Right ventricle myocardium inferior (tissue), 1 donor: Measurements from ENCODE around the gene TMEM101. TPM values are rescaled to one million over a fixed set of nuclear protein-coding genes. Genes with fewer than 3 reads are reported as not detected.
"Not testable (repeated sequence)": the region's sequence is repeated elsewhere in the genome, so short reads cannot be mapped to it uniquely, and the experiment has no call there.

Experiments used
- ATAC-seq: fragments of 200-7000 bp; cut with Tn5 transposase; one replicate; pipeline ENCODE4 v1.9.1; 2020; ENCODE audit warnings: mild to moderate bottlenecking, moderate library complexity
- DNase-seq: peaks from one replicate; pipeline ENCODE4 v3.0.0; 2021; ENCODE audit errors: missing footprints
- intact Hi-C: fragments of 100-400 bp; cut with DNase I; formaldehyde crosslinking; loops from one replicate; pipeline ENCODE4 v1.11.0; 2022
- total RNA-seq: library from RNA; stranded (reverse); fragmentation: NEBNext Ultra II Directional; extraction: Animal tissue kit (Norgen Biotek cat#: 25700); gene quantifications from one replicate; pipeline ENCODE4 v1.2.1, GENCODE V29; 2021
- donor health status: DM: no; HTN: yes; CAD: no; lungs with severe emphysema.

Gene TMEM101
- total RNA-seq, 1 donor from 2014 or later = 21.5 TPM

GRCh38 chr17:44005527-44006271 is 9.1 kb downstream of the TMEM101 start:
- intact Hi-C loops = loop anchor here (2.0 to 5.0 kb wide), 3 partner anchors 37 to 162 kb away; no protein-coding TSS in a partner anchor
- DNase-seq (peak; percentile 75), ATAC-seq (no peak)

DNA sequence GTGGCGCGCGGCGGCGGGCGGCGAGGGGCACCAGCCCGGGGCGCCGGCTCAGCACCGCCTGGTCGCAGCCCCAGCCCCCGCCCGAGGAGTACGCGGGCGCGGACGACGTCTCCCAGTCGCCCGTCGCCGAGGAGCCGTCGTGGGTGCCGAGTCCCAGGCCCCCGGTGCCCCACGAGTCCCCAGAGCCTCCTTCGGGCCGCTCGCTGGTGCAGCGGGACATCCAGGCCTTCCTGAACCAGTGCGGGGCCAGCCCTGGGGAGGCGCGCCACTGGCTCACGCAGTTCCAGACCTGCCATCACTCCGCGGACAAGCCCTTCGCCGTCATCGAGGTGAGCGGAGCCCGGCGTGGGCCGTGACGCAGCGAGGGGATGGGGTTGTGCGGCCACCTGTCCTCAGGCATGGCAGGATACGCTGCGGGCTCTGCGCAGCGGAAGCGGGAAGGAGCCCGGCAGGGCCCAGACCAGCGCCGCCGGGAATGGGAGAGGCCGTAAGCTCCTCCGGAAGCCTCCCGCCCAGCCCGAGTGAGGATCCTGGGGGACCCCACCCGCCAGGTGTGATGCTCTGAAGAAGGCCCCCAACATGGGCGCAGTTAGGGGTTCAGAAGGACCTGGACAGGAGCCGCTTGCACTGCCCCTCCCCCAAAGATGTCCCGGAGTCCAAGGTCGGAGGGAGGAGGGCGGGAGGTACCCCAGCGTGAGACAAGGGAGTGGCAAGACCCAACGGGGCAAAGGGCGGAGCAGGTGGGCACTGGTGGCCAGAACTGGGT is 9.8 kb downstream of the TMEM101 start:
- DNase-seq (no peak), ATAC-seq (no peak)
- intact Hi-C loops = loop anchor here (5.0 kb wide), 2 partner anchors 37 to 162 kb away; no protein-coding TSS in a partner anchor

DNA sequence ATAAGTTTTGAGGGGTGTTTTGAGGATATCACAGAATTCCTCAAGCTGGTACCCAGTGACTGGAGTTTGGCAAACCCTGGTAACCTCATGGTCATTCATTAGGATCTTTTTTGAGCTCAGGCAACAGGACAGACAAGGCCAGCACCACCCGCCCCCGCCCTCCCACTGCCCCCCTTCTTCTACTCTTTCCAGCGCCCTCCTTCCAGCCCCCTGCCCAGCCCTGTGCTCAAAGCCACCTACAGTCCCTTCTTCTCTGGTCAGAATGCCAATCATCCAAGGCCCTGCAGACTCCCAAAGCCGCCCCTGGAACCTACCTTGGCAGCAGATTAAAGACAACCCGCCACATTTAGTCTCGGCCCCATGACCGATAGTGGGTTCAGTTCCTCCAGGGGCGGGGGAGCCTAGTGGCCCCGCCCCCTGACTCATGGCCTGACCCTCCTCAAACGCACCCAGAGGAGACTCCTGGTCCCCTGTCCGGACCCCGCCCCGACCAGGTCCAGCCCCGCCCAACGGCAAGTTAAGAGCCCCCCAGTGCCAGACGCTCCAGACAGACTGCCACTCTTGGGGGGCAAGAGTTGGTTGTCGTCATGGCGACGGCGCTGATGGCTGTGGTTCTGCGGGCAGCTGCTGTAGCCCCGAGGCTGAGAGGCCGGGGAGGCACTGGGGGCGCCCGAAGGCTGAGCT is 10.5 kb downstream of the TMEM101 start, which contains the start of gene NAGS:
Gene NAGS (plus strand): TSS at position 546 of the 684 bp plus-strand sequence. CDS start 42 bp downstream, at position 588.
- ATAC-seq (no peak), DNase-seq (no peak)
- intact Hi-C loops = no loop called here

DNA sequence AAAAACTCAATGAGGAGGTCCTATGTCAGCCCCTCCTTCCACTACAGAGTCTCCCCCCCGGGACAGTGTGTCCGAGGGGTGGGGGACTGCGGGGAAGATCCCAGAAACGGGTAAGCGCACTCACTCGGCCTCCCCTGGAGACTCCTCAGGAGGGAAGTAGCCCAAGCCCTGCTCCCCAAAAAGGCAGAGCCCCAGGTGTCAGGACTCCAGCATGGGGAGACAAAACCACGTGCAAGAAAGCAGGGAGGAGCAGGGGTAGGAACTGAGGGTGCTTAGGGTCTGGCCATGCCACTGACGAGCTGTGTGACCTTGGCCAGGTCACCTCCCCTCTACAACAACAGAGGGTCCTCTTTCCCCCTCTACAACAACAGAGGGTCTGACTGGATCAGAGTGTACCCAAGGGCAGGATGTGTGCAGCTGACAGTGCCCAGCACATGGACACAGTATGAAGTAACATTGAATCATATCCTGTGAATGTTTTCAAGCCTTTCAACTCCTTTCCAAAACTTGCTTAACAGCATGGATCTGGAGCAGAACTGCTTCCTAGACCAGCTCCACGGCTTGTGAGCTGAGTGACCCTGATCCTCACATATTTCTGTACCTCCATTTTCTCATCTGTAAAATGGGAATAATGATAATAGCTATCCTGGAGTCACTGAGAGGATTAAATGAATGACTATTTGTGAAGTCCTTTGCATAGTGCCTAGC is 12.5 kb downstream of the TMEM101 start:
- intact Hi-C loops = no loop called here
- ATAC-seq = no peak
- DNase-seq = no peak

DNA sequence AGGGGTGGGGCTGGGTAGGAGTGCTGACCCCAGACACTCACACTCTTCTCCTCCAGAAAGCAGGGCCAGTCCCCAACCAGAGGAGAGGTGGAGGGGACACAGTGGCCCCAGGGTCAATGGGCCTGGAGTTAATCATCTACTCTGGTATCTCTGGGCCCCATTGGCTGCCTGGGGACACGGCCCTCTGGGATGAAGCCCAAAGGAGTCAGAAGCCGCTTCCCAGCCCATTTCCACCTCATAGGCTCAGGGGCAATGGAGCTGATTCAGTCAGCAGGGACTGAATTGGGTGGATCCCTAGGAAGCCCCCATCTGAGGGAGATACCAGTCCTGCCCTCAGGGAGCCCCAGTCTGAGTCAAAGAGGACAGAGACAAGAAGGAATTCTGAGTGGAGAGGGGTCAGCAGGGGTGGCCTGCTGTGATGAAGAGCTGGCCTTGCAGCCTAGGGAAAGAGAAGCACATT is 13.3 kb downstream of the TMEM101 start:
- intact Hi-C loops = no loop called here
- no peak for DNase-seq
- ATAC-seq = no peak

GRCh38 chr17:44000871-44001460 is 13.8 kb downstream of the TMEM101 start:
- intact Hi-C loops = no loop called here
- no peak for ATAC-seq
- no peak for DNase-seq

GRCh38 chr17:44000141-44000860 is 14.5 kb downstream of the TMEM101 start:
- DNase-seq = no peak
- intact Hi-C loops = no loop called here
- ATAC-seq = no peak

DNA sequence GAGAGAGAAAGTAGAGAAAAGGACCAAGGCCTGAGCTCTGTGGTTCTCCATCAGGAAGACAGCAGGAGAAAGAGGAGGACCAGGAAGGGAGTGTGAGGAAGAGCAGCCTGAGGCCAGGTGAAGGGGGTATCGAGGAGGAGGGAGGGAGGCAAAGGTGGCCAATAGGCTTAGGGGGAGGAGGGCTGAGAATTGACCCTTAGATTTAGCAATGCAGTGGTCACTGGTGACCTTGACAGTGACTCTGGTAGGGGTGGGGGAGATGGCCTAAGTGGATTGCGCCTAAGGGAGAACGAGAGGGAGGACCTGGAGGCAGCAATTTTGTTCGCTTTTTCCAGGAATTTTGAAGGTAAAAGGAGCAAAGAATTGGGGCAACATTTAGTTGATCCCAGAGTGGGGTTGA is 15.7 kb downstream of the TMEM101 start:
- DNase-seq = no peak
- intact Hi-C loops = no loop called here
- ATAC-seq = no peak

DNA sequence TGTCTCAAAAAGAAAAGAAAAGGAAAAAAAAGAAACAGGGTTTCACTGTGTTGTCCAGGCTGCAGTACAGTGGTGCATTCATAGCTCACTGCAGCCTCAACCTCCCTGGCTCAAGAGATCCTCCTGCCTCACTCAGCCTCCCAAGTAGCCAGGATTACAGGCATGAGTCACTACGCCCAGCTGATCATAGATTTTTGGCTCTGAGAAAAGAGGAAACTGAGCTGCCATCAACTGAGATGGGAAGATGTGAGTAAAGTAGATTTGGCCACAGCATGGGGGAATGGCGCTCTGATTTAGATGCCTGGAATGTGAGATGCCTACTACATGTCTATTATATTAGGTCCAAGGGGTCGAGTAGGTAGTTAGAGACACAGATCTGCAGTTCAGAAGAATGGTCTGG is 16.2 kb downstream of the TMEM101 start:
- no peak for DNase-seq
- ATAC-seq = no peak
- intact Hi-C loops = no loop called here

DNA sequence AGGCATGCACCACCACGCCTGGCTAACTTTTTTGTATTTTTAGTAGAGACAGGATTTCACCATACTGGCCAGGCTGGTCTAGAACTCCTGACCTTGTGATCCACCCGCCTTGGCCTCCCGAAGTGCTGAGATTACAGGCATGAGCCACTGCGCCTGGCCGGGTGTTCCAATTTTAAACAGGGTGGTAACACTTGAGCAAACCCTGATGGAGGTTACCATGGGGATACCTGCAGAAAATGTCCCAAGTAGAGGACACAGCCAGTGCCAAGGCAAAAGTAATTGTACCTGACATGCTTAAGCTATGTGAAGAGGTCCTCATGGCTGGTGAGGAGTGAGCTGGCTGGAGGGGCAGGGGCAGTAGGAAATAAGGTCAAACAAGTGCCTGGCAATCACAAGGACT is 17.6 kb downstream of the TMEM101 start:
- DNase-seq = not testable (repeated sequence)

DNA sequence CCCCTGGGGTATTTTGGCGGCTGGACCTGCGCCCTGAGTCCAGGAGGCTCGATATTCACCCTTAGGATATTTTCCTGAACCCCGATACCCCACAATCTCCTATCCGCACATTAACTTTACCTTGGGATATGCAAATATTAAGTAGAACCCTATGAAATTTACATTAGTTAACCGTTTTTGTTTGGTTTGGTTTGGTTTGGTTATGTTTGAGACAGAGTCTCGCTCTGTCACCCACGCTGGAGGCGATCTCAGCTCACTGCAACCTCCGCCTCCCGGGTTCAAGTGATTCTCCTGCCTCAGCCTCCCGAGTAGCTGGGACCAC is 19.7 kb downstream of the TMEM101 start:
- intact Hi-C loops = loop anchor here (1.0 kb wide), 1 partner anchor 51 kb away; no protein-coding TSS in a partner anchor
- DNase-seq = no peak
- no peak for ATAC-seq

More for the DNA sequence above, 17.6 kb downstream of the TMEM101 start:
- intact Hi-C loops, ATAC-seq: not testable (repeated sequence)

DNA sequence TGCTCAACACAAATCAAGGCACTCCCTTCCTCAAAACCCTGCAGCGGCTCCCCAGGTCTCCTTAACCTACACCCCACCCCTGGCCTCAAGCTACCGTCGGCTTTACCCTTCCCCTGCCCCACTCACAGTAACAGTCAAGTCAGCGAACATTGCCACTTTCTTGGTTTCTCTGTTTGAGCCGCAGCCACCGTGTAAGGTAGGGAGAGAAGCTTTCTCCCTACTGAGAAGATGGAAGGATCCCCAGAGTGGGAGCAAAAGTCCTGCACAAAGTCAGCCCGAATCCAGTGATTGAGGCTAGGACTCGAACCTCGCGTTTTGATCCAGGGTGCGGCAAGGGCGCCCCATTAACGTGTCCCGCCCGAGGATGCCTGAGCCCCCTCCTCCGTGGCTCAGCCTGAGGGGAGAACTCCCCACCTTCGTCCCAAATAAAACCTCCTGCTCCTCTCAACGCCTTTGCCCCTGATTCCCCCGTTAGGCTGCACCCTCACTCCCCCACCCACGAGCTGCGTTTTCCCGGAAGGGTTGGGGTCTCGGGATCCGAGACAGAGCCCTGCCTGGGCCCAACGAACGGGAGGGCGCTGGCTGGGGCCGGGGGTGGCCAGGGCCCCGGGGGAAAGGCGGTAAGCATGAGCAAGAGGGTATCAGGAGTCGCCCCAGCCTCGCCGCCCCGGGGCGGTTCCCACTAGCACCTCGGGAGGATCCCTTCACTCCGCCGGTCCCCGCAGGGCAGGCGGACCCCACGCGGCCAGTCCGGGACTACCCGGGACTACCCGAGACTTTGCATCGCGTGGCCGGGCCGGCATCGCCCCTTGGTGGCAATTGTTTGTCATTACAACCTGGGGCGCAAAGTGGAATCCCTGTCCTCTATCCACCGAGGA is 20.3 kb downstream of the TMEM101 start:
- peak; percentile 83 for ATAC-seq
- intact Hi-C loops = loop anchor here (1.0 kb wide), 1 partner anchor 50 kb away; no protein-coding TSS in a partner anchor

DNA sequence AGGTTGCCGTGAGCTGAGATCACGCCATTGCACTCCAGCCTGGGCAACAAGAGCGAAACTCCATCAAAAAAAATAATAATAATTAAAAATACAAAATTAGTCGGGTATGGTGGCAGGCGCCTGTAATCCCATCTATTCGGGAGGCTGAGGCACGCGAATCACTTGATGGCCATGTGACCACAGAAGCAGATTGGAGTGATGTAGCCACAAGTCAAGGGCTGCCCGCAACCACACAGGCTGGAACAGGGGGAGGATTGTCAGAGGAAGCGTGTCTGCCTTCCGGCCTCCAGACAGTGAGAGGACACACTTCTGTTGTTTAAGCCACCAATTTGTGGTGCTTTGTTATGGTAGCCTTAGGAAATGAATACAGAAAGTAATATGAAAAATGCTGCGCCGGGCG is 22.1 kb downstream of the TMEM101 start:
- ATAC-seq (no peak), DNase-seq (no peak)
- intact Hi-C loops = no loop called here

More for the DNA sequence above, 20.3 kb downstream of the TMEM101 start:
- DNase-seq = peak; percentile 77

GRCh38 chr17:43988301-43988700 is 26.5 kb downstream of the TMEM101 start:
- intact Hi-C loops = no loop called here
- ATAC-seq (no peak), DNase-seq (no peak)

DNA sequence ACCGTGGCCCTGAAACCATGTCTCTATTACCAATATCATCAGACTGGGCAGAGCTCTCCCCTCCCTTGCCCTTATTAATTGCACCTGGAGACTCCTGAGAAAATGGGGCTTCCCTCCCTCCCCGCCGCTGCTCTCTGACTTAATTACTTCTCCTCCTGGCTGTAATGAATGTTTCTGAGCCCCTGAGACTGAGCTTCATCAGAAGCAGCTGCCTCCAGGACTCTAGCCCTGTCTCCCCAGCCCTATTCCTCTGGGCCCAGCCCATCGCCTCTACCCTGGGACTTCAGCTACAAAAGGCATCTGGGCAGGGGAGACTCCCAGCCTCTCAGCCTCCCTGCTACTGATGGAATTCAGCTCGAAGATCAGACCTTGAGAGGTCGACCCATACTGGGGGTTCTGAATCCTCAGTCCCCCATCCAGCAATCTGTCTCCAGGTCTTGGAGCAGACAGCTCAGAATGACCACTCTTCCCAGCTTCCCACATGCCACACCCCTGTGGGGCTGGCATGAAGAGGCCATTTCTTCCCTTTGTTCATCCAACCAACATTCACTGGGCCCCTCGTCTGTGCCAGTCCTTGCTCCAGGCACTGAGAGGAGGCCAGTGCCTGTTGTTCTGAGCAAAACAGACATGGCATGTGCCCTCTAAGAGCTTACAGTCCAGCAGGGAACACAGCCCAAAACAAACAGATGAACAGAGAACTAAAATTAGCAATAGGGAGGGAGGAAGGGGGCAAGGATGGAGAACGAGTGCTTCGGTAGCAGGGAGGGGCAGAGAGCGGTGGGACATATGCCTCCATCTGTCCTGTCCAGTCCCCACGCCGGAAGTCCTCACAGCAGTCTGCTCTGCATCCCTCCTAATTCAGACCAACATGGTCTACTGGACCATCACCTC is 27.4 kb downstream of the TMEM101 start:
- ATAC-seq (peak; percentile 60), DNase-seq (no peak)
- intact Hi-C loops = no loop called here
